ENCODE measurements around the gene HGFAC.

The HGFAC gene

DNA sequence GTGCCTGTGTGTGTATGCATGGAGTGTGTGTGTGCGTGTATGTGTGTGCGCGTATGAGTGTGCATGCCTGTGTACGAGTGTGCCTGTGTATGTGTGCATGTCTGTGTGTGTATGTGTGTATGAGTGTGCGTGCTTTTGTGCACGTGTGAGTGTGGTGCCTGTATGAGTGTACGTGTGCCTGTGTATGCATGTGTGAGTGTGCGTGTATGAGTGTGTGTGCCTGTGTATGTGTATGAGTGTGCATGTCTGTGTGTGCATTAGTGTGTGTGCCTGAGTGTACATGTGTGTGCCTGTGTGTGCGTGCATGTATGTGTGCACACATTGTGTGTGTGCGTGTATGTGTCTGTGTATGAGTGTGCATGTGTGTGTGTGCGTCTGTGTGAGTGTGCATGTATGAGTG is 27.0 kb downstream of the HGFAC start:
- peaks cover 18% of the 10 kb centered on the region for H3K27me3 Mint-ChIP-seq
- H3K9me3 Mint-ChIP-seq = no peaks in the 10 kb centered on the region
- H3K4me1 Mint-ChIP-seq = no peaks in the 10 kb centered on the region
- no peak overlapping the region for H3K4me3 Mint-ChIP-seq
- no peak overlapping the region for H3K27ac Mint-ChIP-seq
- ATAC-seq (no peak), DNase-seq (no peak)

DNA sequence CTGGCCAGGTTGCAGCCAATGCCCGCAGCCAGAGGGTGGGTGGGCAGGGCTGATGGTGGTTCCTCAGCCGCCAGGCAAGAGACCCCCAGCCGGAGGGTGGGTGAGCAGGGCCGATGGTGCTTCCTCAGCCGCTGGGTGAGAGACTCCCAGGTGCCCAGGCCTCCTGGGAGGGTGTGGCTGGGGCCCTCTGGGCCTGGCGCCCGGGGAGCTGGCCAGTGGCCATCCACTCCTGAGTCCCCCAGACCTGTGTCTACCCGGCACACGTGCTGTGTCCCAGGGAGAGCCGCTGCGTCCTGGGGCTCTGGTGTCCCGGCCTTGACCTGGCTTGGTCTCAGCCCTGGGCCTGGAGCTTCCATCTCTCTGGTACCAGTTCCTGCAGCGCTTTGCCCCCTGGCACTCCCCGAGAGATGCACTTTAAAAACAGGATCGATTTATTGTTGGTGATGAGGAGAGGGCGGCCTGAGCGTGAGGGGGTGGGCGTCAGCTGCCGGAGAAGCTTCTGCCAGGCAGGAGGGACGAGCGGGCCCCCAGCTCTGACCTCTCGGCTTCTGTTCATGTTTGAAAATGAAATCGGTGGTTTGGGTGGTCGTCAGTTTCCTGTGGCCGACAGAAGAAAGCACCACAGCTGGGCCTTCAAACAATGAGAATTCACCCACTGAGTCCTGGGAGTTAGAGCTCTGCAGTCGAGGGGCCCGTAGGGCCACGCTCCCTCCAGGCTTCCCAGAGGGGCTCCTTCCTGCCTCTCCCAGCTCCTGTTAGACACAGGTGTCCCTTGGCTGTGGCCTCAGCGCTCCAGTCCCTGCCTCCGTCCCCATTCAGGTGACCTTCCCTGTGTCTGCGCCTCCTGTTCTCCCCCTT is 27.8 kb downstream of the HGFAC start:
- Mint-ChIP-seq H3K4me3 (no peak overlapping the region), H3K4me1 (no peaks in the 10 kb centered on the region), H3K9me3 (no peaks in the 10 kb centered on the region), H3K27ac (peak overlapping the region in 1 of 2 donors; percentile 29), H3K27me3 (peaks cover 12% of the 10 kb centered on the region)
- ATAC-seq (no peak), DNase-seq (no peak)

- Mint-ChIP-seq H3K27ac (peak overlapping the region in 1 of 2 donors; percentile 51), H3K27me3 (peaks cover 4% of the 10 kb centered on the region), H3K4me3 (no peak overlapping the region), H3K9me3 (no peaks in the 10 kb centered on the region), H3K4me1 (no peaks in the 10 kb centered on the region)
- DNase-seq (no peak), ATAC-seq (no peak)
Measured at GRCh38 chr4:3470244-3471097, 28.7 kb downstream of the HGFAC start.

GRCh38 chr4:3471098-3471760 is 29.5 kb downstream of the HGFAC start:
- Mint-ChIP-seq H3K27me3 (no peaks in the 10 kb centered on the region), H3K4me1 (no peaks in the 10 kb centered on the region), H3K9me3 (no peaks in the 10 kb centered on the region), H3K4me3 (no peak overlapping the region), H3K27ac (no peak overlapping the region)
- DNase-seq = no peak
- ATAC-seq = no peak

DNA sequence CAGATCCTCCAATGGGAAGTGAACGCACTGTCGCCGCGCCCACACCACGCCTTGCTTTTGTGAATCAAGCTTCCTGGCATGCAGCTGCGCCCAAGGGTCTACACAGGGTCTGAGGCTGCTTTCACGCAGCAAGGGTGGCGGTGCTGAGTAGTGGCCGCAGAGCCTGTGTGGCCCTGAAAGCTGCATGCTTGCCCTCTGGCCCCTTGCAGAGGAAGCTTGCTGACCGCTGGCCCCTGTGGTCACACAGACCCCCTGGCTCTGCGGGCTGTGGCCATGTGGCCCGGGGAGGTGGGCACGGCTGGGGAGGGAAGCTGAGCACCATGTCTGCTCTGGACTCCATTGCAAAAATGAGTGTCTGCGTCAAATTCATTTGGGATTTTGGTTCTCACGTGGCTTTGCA is 30.1 kb downstream of the HGFAC start:
- Mint-ChIP-seq H3K27ac (no peak overlapping the region), H3K4me3 (no peak overlapping the region), H3K9me3 (no peaks in the 10 kb centered on the region), H3K4me1 (no peaks in the 10 kb centered on the region), H3K27me3 (peaks cover 5% of the 10 kb centered on the region)
- DNase-seq (no peak), ATAC-seq (no peak)

- H3K4me1 Mint-ChIP-seq = no peaks in the 10 kb centered on the region
- no peaks in the 10 kb centered on the region for H3K9me3 Mint-ChIP-seq
- peaks cover 10% of the 10 kb centered on the region for H3K27me3 Mint-ChIP-seq
Measured at GRCh38 chr4:3472411-3473141, 30.8 kb downstream of the HGFAC start.

GRCh38 chr4:3473181-3473950 is 31.6 kb downstream of the HGFAC start:
- Mint-ChIP-seq H3K27me3 (peaks cover 10% of the 10 kb centered on the region), H3K4me3 (no peak overlapping the region), H3K27ac (no peak overlapping the region), H3K4me1 (no peaks in the 10 kb centered on the region), H3K9me3 (no peaks in the 10 kb centered on the region)
- DNase-seq (no peak), ATAC-seq (no peak)

More at GRCh38 chr4:3472411-3473141, 30.8 kb downstream of the HGFAC start:
- DNase-seq (no peak), ATAC-seq (no peak)
- no peak overlapping the region for H3K4me3 Mint-ChIP-seq
- H3K27ac Mint-ChIP-seq = no peak overlapping the region

- no peak for DNase-seq
- ATAC-seq = no peak
- no peak overlapping the region for H3K4me3 Mint-ChIP-seq
- peaks cover 10% of the 10 kb centered on the region for H3K27me3 Mint-ChIP-seq
- H3K4me1 Mint-ChIP-seq = no peaks in the 10 kb centered on the region
- H3K9me3 Mint-ChIP-seq = no peaks in the 10 kb centered on the region
- H3K27ac Mint-ChIP-seq = no peak overlapping the region
Measured at GRCh38 chr4:3473996-3474765, 32.4 kb downstream of the HGFAC start.

DNA sequence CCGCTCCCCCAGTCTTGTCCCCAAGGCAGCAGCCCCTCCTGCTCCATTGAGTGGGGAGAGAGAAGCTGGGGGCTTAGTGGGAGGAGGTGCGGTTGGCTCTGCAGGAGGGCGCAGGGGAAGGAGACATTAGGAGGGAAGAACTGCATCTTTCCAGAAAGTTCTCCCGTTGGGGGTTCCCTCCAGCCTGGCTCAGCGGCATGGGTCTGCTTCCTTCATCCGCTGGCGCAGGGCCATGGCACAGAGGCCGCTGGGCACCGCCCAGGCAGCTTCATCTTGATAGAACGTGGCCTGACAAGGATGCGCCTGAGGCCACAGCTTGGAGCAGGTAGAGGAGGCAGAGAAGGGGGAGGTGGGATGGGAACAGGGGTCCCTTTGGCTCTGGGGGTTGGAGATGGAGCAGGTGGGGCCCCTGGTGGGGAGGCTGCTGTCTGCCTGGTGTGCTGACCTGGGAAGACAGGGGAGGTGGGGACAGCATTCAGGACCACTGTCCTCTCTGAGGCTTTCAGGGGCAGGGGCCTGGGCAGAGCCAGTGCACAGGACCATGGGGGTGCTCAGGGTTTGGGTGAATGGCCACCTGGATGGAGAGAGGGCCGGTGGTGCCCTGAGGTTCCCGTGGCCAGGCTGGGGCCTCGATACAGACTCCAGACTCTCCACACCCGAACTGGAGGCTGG is 33.4 kb downstream of the HGFAC start:
- no peaks in the 10 kb centered on the region for H3K4me1 Mint-ChIP-seq
- ATAC-seq (no peak), DNase-seq (no peak)
- no peak overlapping the region for H3K4me3 Mint-ChIP-seq
- H3K27me3 Mint-ChIP-seq = peaks cover 12% of the 10 kb centered on the region
- H3K9me3 Mint-ChIP-seq = no peaks in the 10 kb centered on the region
- H3K27ac Mint-ChIP-seq = no peak overlapping the region

DNA sequence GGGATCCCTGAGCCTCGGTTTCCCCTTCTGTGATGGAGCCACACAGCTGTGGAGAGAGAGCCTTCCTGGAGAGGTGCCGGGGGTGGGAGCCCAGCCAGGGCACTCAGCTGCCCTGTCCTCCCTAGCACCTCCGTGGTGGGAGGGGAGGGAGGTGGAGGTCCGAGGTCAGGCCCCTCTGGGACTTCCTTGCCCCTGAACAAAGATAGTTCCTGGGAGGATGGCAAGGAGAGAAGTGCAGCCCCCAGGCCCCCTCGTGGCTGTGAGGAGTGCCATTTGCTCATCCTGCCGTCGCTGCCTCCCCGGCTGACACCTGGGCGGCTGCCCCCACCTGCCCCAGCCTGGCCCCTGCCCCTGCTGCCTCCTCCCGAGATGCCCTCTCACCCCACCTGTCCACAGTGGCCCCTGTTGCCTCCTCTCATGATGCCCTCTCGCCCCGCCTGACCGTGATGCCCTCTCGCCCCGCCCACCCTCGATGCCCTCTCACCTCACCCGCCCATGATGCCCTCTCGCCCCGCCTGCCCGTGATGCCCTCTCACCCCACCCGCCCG is 34.0 kb downstream of the HGFAC start:
- Mint-ChIP-seq H3K27ac (no peak overlapping the region), H3K9me3 (no peaks in the 10 kb centered on the region), H3K27me3 (peaks cover 18% of the 10 kb centered on the region), H3K4me1 (peaks cover 4% of the 10 kb centered on the region), H3K4me3 (no peak overlapping the region)
- ATAC-seq (peak; percentile 8), DNase-seq (no peak)

GRCh38 chr4:3476341-3476747 is 34.6 kb downstream of the HGFAC start:
- Mint-ChIP-seq H3K9me3 (no peaks in the 10 kb centered on the region), H3K27ac (no peak overlapping the region), H3K4me3 (no peak overlapping the region), H3K27me3 (peaks cover 23% of the 10 kb centered on the region), H3K4me1 (peaks cover 6% of the 10 kb centered on the region)
- DNase-seq (no peak), ATAC-seq (no peak)

DNA sequence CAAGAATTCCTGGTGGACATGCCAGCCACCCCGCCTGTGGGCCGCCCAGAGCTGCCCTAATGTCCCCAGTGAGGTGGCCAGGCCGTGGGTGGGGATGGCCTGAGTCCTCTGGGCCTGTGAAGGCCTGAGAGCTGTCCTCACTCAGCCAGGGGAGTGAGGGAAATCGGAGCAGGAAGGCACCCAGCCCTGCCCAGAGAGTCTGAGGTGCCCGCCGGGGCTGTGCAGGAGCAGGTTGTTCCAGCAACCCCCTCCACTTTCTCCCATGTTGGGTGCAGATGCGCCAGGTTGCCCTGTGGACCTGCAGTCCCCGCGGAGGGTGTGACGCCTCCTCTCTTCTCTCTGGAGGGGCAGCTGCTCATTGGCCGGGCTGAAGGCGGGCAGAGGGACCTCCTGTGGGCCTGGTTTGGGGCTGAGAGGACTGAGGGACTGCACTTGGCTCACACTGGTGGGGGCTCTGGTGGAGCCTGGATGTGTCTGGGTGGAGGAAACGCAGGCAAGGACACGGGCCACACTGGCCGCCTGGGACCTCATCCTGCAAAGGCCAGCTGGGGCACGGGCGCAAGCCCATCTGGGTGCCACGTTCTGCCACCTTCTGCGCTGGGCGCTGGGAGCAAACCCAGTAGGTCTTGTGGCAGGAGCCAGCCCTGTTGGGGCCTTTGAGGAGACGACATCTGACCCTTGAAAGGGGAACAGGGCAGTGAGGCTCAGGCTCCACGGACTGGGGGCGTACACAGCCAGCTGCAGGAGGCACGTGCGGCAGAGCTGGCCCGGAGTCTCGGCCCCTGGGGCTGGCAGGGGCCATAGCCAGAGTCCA is 35.4 kb downstream of the HGFAC start:
- Mint-ChIP-seq H3K27me3 (peaks cover 31% of the 10 kb centered on the region), H3K4me3 (no peak overlapping the region), H3K4me1 (peaks cover 6% of the 10 kb centered on the region), H3K9me3 (no peaks in the 10 kb centered on the region), H3K27ac (no peak overlapping the region)
- ATAC-seq (no peak), DNase-seq (no peak)

Measured in stimulated activated naive CD8-positive, alpha-beta T cell treated with anti-CD3 and anti-CD28 coated beads, Interleukin-15, amount 100 ng/mL, for 72 hours (primary cell).